ENCODE data around the gene PDK1.
"Not testable (repeated sequence)": the region's sequence is repeated elsewhere in the genome, so short reads cannot be mapped to it uniquely, and the experiment has no call there.

PDK1 gene

DNA sequence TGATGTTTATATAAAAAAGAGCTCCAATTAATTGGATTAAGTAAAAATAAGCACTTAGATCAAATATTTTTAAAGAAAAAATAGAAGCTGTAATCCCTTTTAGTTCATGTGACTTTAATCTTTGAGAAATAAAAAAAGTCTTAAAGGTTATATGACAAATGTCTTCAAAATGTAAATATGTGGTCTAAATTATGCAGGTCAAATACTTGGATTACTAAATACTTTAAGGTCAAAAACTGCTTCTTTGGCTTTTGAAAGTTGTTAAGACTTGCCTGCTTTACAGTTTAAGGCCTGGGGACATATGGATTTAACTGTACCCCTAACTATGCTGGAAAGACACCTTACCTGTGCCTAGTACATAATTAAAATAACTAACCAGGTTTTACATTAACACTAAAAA is 15.5 kb upstream of the PDK1 start:
- H3K14ac ChIP-seq (ENCODE audit: low read length), result no peak overlapping the region
- no peak overlapping the region for H2AFZ ChIP-seq (ENCODE audit: insufficient read depth, low read length, poor library complexity)
- H3K4me1 ChIP-seq (ENCODE audit: control insufficient read depth in 1 of 2, insufficient read depth in 2 of 2, low read length in 2 of 2), result no peaks in the 10 kb centered on the region
- no peak overlapping the region for H3K9ac ChIP-seq (ENCODE audit: low read length)
- H3K27me3 ChIP-seq (ENCODE audit: insufficient read depth, low read length), result no peaks in the 10 kb centered on the region
- H3K18ac ChIP-seq (ENCODE audit: low read length), result no peak overlapping the region
- no peak overlapping the region for H2AK5ac ChIP-seq (ENCODE audit: low read length)
- DNase-seq, result no peak
- H3K23ac ChIP-seq (ENCODE audit: low read length), result no peak overlapping the region
- H3K4me3 ChIP-seq (ENCODE audit: low read depth, low read length), result no peak overlapping the region
- no peak overlapping the region for H2BK120ac ChIP-seq (ENCODE audit: insufficient read depth, low read length, poor library complexity)
- H2BK5ac ChIP-seq (ENCODE audit: low read depth, low read length, poor library complexity), result no peak overlapping the region
- no peak overlapping the region for H3K4me2 ChIP-seq (ENCODE audit: low read length)
- H3K9me3 ChIP-seq (ENCODE audit: insufficient read depth, low read depth, low read length), result peaks cover 17% of the 10 kb centered on the region
- H3K79me2 ChIP-seq (ENCODE audit: control insufficient read depth, insufficient read depth, low read length, poor library complexity), result no peaks in the 10 kb centered on the region
- no peak overlapping the region for H2BK12ac ChIP-seq (ENCODE audit: low read length)
- no peak overlapping the region for H4K91ac ChIP-seq (ENCODE audit: low read depth, low read length)
- H3K36me3 ChIP-seq (ENCODE audit: control insufficient read depth in 1 of 2, insufficient read depth in 2 of 2, low read length in 2 of 2), result peaks cover 0 to 2% of the 10 kb centered on the region in 2 experiments
- no peak overlapping the region for H3K4ac ChIP-seq (ENCODE audit: low read depth, low read length)
- no peaks in the 10 kb centered on the region for H3K79me1 ChIP-seq (ENCODE audit: low read length)
- H4K8ac ChIP-seq (ENCODE audit: low read depth, low read length), result no peak overlapping the region
- H3K27ac ChIP-seq (ENCODE audit: low read depth, low read length), result no peak overlapping the region
- no peak overlapping the region for H4K12ac ChIP-seq (ENCODE audit: low read depth, low read length)

DNA sequence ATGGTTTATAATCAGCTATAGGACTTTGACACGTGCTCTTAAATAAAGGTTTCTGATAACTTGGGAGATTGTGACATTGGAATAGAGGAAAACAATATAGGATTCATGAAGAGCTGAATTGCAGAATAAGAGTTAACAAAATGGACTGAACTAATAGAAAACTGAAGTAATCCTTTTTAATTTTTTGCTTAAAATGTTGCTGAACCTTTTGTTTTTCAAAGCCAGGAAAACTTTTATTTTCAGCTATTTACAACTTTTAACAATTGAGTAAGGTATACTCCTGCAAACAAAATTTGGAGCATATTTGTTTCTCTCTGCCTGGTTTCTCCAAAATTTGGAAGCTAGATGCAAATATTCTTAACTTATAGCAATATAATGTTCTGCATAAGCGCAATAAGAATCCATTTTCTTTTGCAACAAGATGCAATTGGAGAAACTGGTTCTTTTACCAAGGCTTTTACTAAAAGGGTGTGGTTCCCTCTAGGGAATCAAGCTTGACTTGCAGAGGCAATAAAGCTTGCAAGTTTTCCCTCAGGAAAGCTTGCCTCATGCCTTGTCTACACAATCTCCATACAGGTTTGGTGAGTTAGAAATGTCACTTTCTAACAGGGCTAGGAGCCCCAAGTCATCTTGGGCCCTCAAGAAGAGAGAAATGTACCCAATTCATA is 10.3 kb upstream of the PDK1 start:
- H3K36me3 ChIP-seq (ENCODE audit: control insufficient read depth in 1 of 2, insufficient read depth in 2 of 2, low read length in 2 of 2), result no peaks in the 10 kb centered on the region
- no CpG with 5 or more reads among the region's 2 CpGs for WGBS (ENCODE audit: extremely low coverage, insufficient coverage, insufficient read length)
- no peak overlapping the region for H4K8ac ChIP-seq (ENCODE audit: low read depth, low read length)
- no peak overlapping the region for H2BK120ac ChIP-seq (ENCODE audit: insufficient read depth, low read length, poor library complexity)
- no peak overlapping the region for H2BK12ac ChIP-seq (ENCODE audit: low read length)
- DNase-seq, result peak; percentile 36 to 77
- no peaks in the 10 kb centered on the region for H3K27me3 ChIP-seq (ENCODE audit: insufficient read depth, low read length)
- no peak overlapping the region for H2AK5ac ChIP-seq (ENCODE audit: low read length)
- no peak overlapping the region for H2BK5ac ChIP-seq (ENCODE audit: low read depth, low read length, poor library complexity)
- no peak overlapping the region for H3K18ac ChIP-seq (ENCODE audit: low read length)
- no peak overlapping the region for H4K12ac ChIP-seq (ENCODE audit: low read depth, low read length)
- H3K4ac ChIP-seq (ENCODE audit: low read depth, low read length), result no peak overlapping the region
- H3K4me2 ChIP-seq (ENCODE audit: low read length), result no peak overlapping the region
- no peaks in the 10 kb centered on the region for H3K79me2 ChIP-seq (ENCODE audit: control insufficient read depth, insufficient read depth, low read length, poor library complexity)
- no peak overlapping the region for H3K14ac ChIP-seq (ENCODE audit: low read length)
- H3K27ac ChIP-seq (ENCODE audit: low read depth, low read length), result no peak overlapping the region
- no peak overlapping the region for H3K9ac ChIP-seq (ENCODE audit: low read length)
- H3K23ac ChIP-seq (ENCODE audit: low read length), result no peak overlapping the region
- no peak overlapping the region for H3K4me3 ChIP-seq (ENCODE audit: low read depth, low read length)
- H3K4me1 ChIP-seq (ENCODE audit: control insufficient read depth in 1 of 2, insufficient read depth in 2 of 2, low read length in 2 of 2), result no peaks in the 10 kb centered on the region
- peaks cover 13% of the 10 kb centered on the region for H3K9me3 ChIP-seq (ENCODE audit: insufficient read depth, low read depth, low read length)
- H4K91ac ChIP-seq (ENCODE audit: low read depth, low read length), result no peak overlapping the region
- H3K79me1 ChIP-seq (ENCODE audit: low read length), result no peaks in the 10 kb centered on the region
- no peak overlapping the region for H2AFZ ChIP-seq (ENCODE audit: insufficient read depth, low read length, poor library complexity)

DNA sequence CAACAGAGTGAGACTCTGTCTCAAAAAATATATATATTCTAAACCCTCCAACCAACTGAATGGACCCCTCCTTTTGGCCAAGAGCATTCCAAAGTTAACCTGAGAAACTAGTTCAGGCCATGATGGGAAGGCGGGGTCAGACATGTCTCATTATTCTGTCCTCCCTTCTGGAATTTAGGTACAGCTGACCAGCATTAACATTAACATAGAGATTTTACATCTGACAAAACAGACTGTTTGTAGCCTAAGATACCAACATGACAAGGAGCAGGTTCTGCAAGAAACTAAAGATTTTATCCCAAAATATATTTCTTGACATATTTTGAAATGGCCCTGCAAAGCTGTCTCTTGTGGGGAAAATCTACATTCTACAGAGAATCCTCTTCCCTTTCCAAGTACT is 6.8 kb upstream of the PDK1 start:
- Histone ChIP-seq H2AK5ac (ENCODE audit: low read length) (no peak overlapping the region), H3K9ac (ENCODE audit: low read length) (no peak overlapping the region), H2BK12ac (ENCODE audit: low read length) (no peak overlapping the region), H2AFZ (ENCODE audit: insufficient read depth, low read length, poor library complexity) (no peak overlapping the region), H3K4me1 (ENCODE audit: control insufficient read depth in 1 of 2, insufficient read depth in 2 of 2, low read length in 2 of 2) (peaks cover 2% of the 10 kb centered on the region in 2 experiments), H2BK5ac (ENCODE audit: low read depth, low read length, poor library complexity) (no peak overlapping the region), H2BK120ac (ENCODE audit: insufficient read depth, low read length, poor library complexity) (no peak overlapping the region), H3K27me3 (ENCODE audit: insufficient read depth, low read length) (no peaks in the 10 kb centered on the region), H3K9me3 (ENCODE audit: insufficient read depth, low read depth, low read length) (peaks cover 4% of the 10 kb centered on the region), H3K23ac (ENCODE audit: low read length) (no peak overlapping the region), H3K4me2 (ENCODE audit: low read length) (no peak overlapping the region), H3K14ac (ENCODE audit: low read length) (peak overlapping the region; percentile 44), H3K36me3 (ENCODE audit: control insufficient read depth in 1 of 2, insufficient read depth in 2 of 2, low read length in 2 of 2) (no peaks in the 10 kb centered on the region), H3K4ac (ENCODE audit: low read depth, low read length) (no peak overlapping the region), H4K8ac (ENCODE audit: low read depth, low read length) (no peak overlapping the region), H3K79me2 (ENCODE audit: control insufficient read depth, insufficient read depth, low read length, poor library complexity) (no peaks in the 10 kb centered on the region), H3K4me3 (ENCODE audit: low read depth, low read length) (no peak overlapping the region), H3K79me1 (ENCODE audit: low read length) (peaks cover 2% of the 10 kb centered on the region), H3K27ac (ENCODE audit: low read depth, low read length) (peak overlapping the region; percentile 26), H4K91ac (ENCODE audit: low read depth, low read length) (no peak overlapping the region), H3K18ac (ENCODE audit: low read length) (no peak overlapping the region), H4K12ac (ENCODE audit: low read depth, low read length) (no peak overlapping the region)
- peak; percentile 72 to 92 for DNase-seq
- WGBS (ENCODE audit: extremely low coverage, insufficient coverage, insufficient read length), result no CpG with 5 or more reads among the region's 1 CpG

DNA sequence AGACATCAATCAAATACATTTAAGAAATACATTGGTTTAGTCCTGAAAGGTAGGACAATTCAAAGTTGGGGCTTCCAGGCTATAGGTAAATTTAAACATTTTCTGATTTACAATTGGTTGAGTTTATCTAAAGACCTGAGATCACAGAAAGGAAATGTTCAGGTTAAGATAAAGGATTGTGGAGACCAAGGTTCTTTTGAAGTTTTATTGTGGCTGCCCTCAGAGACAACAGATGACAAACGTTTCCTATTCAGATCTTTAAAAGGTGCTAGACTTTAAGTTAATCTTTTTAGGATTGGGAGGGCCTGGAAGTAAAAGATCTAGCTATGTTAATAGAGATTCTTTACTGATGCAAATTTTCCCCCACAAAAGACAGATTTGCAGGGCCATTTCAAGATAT is 6.1 kb upstream of the PDK1 start:
- not testable (repeated sequence) for H3K27me3 ChIP-seq (ENCODE audit: insufficient read depth, low read length); H3K23ac ChIP-seq (ENCODE audit: low read length); H2BK5ac ChIP-seq (ENCODE audit: low read depth, low read length, poor library complexity); H2AK5ac ChIP-seq (ENCODE audit: low read length); H3K18ac ChIP-seq (ENCODE audit: low read length); H3K4me2 ChIP-seq (ENCODE audit: low read length); H3K4me1 ChIP-seq (ENCODE audit: control insufficient read depth in 1 of 2, insufficient read depth in 2 of 2, low read length in 2 of 2); H2BK120ac ChIP-seq (ENCODE audit: insufficient read depth, low read length, poor library complexity); H3K9me3 ChIP-seq (ENCODE audit: insufficient read depth, low read depth, low read length); H4K91ac ChIP-seq (ENCODE audit: low read depth, low read length); H3K4me3 ChIP-seq (ENCODE audit: low read depth, low read length); H4K8ac ChIP-seq (ENCODE audit: low read depth, low read length); DNase-seq; H2AFZ ChIP-seq (ENCODE audit: insufficient read depth, low read length, poor library complexity); H3K79me1 ChIP-seq (ENCODE audit: low read length); H3K36me3 ChIP-seq (ENCODE audit: control insufficient read depth in 1 of 2, insufficient read depth in 2 of 2, low read length in 2 of 2); H3K9ac ChIP-seq (ENCODE audit: low read length); H3K4ac ChIP-seq (ENCODE audit: low read depth, low read length); H2BK12ac ChIP-seq (ENCODE audit: low read length); H3K79me2 ChIP-seq (ENCODE audit: control insufficient read depth, insufficient read depth, low read length, poor library complexity); H3K14ac ChIP-seq (ENCODE audit: low read length); H4K12ac ChIP-seq (ENCODE audit: low read depth, low read length)
- no CpG with 5 or more reads among the region's 1 CpG for WGBS (ENCODE audit: extremely low coverage, insufficient coverage, insufficient read length)
- peak overlapping the region; percentile 26 for H3K27ac ChIP-seq (ENCODE audit: low read depth, low read length)

Measured in trophoblast cell (in vitro differentiated cells and primary cell).